Putamen (tissue), 1 donor: ENCODE results near the gene FDX1.
"Not testable (repeated sequence)": the region's sequence is repeated elsewhere in the genome, so short reads cannot be mapped to it uniquely, and the experiment has no call there.

ENCODE experiments used
- DNase-seq: peaks from one replicate; pipeline ENCODE4 v3.0.0-alpha.2; 2016; ENCODE audit warnings: low spot score

FDX1 gene, protein sequence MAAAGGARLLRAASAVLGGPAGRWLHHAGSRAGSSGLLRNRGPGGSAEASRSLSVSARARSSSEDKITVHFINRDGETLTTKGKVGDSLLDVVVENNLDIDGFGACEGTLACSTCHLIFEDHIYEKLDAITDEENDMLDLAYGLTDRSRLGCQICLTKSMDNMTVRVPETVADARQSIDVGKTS

DNA sequence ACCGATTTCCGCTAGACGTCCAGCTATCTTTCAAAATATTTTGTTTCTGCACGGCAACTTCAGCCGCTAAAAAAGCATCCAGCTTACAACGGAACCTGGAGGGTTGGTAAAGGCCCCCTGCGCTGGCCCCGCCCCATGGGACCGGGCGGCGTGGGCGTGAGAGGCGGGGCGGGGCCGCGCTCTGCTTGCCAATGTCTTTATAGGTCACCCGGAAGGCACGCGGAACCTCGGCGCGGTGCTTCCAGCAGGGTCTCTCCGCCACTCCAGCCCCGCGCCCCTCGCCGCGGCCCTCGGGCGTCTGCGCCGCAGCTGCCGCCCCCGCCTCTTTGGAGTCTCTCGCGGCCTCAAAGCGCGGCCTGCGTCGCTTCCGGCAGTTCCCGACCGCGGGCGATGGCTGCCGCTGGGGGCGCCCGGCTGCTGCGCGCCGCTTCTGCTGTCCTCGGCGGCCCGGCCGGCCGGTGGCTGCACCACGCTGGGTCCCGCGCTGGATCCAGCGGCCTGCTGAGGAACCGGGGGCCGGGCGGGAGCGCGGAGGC lies at the start of gene FDX1:
TSS of gene FDX1 (plus strand) at position 218 of the 536 bp plus-strand sequence. CDS start at position 391, 173 bp downstream.
- DNase-seq: peak; percentile 81

DNA sequence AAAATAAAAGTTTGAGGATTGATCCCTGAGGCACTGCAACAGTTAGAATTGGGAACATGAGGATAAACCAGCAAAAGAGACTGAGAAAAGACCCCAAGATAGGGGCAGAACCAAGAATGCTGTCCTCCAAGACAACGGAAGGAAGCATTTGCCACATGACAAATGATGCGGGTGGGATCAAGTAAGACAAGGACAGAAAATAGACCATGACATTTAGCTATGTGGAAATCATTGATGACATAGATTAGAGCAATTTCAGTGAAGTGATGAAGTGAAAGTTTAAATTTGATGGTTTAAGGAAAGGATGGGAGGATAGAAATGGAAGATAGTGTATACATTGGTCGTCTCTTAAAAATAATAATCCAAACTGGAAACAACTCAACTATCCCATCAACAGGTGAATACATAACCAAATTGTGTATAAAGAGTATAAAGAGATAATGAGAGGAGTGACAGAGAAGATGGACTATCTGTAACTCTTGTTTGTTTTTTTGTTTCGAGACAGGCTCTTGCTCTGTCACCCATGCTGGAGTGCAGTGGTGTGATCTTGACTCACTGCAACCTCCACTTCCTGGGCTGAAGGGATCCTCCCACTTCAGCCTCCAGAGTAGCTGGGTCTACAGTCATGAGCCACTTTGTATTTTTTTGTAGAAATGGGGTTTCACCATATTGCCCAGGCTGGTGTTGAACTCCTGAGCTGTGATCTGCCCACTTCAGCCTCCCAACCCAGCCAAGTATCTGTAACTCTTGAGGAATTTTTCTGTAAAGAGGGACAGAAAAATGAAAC lies 48.7 kb upstream of the FDX1 start:
- no peak for DNase-seq

- not testable (repeated sequence) for DNase-seq
Observed at GRCh38 chr11:110388231-110388630, 41.5 kb upstream of the FDX1 start.

GRCh38 chr11:110389965-110390364 lies 39.8 kb upstream of the FDX1 start:
- no peak for DNase-seq

GRCh38 chr11:110392056-110392455 lies 37.7 kb upstream of the FDX1 start:
- DNase-seq: no peak

- DNase-seq: not testable (repeated sequence)
Observed at GRCh38 chr11:110397668-110398286, 32.0 kb upstream of the FDX1 start.

- not testable (repeated sequence) for DNase-seq
Observed at GRCh38 chr11:110403585-110403984, 26.2 kb upstream of the FDX1 start.

DNA sequence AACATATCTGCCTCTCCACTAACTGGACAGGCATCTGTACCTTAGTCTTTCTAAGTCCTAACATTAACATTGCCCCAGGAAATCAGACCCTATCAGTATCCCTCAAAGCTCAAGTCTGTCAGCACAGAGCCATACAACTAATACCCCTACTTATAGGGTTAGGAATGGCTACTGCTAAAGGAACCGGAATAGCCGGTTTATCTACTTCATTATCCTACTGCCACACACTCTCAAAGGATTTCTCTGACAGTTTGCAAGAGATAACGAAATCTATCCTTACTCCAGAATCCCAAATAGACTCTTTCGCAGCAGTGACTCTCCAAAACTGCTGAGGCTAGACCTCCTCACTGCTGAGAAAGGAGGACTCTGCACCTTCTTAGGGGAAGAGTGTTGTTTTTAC lies 24.1 kb upstream of the FDX1 start:
- DNase-seq: not testable (repeated sequence)

DNA sequence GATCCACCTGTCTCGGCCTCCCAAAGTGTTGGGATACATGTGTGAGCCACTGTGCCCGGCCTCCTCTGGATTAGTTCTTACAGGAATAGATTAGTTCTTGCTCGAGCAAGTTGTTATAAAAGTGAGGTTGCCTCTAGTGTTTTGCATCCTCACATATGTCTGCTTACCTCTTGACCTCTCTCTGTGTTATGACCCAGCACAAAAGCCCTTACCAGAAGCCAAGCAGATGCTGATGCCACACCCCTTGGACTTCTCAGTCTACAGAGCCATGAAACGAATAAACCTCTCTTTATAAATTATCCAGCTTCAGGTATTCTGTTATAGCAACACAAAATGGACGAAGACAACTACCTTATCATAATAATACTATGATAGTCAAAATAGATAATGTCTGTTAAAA lies 22.4 kb upstream of the FDX1 start:
- no peak for DNase-seq

DNA sequence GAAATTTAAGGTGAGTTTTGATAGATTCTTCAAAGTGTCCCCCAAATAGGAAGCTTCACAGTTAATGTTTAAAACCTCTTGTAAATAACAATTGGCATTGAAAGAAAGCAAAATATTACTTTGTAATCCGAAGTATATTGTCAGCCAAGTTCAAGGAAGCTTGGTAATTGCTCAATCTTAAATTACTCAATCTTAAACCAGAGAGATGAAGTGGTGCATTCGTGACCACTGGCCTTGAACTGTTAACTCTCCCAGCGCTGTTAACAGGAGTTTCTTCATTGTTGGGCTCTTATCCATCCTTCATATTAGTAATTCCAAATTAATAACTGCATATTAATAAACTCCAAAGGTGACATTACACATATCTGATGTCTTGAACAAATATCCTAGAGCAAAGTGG lies 20.6 kb upstream of the FDX1 start:
- DNase-seq: no peak

DNA sequence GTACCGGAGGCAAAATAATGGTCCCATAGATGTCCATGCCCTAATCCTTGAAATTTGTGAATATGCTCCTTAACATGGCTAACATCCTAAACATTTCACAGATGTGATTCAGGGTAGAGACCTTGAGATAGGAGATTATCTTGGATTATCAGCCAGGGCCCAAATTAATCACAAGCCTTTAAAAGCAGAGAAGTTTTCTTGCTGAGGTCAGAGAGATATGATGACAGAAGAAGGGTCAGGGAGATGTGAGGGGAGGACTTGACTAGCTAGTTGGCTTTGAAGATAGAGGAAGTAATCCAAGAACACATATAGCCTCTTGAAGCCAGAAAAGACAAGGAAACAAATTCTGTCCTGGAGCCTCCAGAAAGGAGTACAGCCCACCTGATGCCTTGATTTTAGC lies 19.1 kb upstream of the FDX1 start:
- DNase-seq: no peak

GRCh38 chr11:110415081-110415480 lies 14.7 kb upstream of the FDX1 start:
- DNase-seq: no peak

- DNase-seq: not testable (repeated sequence)
Observed at GRCh38 chr11:110421658-110422057, 8.1 kb upstream of the FDX1 start.

DNA sequence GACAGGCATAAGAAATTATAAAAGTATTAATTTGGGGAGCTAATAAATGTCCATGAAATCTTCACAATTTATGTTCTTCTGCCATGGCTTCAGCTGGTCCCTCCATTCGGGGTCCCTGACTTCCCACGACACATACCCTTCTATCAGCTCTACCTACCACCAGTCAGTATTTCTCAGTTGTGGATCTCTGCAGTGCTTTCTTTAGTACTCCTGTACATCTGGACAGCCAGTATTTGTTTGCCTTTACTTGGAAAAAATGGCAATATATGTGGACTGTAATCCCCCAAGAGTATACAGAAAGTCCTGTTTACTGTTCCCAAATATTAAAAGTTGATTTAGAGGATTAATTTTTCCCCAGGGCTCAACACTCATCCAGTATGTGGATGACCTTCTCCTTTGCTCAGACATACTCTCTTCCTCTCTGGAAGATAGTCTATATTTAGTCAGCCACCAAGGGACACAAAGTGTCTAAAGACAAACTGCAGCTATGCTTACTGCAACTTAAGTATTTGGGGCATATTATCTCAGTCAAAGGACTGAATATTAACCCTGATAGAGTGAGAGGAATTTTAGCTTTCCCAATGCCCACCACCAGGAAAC lies 7.3 kb upstream of the FDX1 start:
- DNase-seq: no peak

DNA sequence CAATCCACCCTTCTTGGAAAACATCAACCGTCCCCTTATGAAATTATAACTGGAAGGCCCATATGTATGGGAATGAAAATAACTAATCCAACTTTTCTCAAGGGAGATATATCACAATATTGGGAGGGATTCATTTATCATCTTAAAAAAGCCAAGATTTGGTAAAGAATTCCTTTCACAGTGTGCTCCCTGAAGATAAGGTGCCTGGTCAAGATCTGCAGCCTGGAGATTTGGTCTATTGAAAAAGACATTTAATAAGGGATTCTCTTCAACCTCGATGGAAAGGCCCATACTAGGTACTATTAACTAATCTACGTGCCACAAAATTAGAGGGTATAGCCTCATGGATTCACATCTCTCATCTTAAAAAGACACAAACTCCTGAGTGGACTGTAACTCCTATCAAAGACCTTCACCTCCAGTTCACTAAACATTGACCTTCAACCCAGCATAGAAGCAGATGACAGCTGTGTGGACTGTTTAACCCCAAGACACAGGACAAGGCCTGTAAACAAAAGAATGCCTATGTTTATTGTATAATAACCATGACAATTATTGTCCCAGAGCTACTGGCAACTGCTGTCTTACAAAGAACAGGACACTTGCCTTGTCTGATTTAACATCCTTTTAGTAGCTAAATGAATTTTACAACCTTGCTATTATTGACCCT lies 4.8 kb upstream of the FDX1 start:
- no peak for DNase-seq

DNA sequence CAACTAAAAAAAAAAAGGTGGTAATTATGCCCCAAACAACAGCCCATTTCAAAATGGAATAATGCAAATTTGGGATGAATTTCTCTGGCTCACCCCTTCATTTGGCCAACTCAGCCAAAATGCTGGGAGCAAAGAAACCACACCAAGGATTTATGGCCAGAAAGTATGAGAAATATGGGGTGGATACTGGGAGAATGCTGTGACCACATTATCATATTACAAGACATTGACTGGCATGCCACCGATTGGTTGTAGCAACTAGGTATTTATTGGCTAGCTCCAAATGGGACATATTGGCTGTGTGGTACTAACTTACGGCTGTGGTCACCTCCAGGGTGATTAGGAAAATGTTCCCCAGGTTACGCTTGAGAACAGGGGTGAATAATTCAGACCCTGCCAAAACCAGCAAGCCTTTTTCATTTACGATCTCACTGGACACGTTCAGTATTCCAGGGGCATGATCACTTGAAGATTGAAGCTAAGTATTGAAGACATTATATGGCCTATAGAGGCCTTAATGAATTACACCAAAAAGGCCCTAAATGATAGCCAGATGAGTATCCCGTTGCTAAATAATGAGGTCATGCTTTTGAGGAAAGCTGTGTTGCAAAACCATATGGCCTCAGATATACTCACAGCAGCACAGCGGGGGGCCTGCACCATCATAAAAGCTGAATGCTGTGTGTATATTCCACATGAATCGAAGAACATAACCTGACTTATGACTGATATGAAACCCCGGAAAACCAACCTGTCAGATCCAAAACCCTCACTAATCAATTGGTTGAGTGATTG lies 3.8 kb upstream of the FDX1 start:
- DNase-seq: no peak

DNA sequence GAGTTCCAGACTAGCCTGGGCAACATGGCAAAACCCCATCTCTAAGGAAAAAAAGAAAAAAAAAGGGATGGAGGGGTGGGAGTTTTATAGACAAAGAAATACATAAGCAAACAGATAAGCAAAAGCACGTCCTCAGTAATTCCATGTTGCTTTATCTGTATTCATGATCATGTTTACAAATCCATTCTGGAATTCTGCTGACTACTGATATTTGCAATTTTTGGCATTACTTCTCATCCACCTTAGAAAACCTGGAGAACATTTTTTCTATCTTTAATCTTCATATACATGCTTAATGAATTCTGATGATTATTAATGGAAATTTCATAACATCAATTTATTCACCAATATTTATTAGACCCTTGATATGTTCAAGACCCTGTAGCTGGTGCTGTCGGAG lies 1.7 kb upstream of the FDX1 start:
- no peak for DNase-seq

GRCh38 chr11:110428956-110429730 lies 605 bp upstream of the FDX1 start:
- DNase-seq: no peak

DNA sequence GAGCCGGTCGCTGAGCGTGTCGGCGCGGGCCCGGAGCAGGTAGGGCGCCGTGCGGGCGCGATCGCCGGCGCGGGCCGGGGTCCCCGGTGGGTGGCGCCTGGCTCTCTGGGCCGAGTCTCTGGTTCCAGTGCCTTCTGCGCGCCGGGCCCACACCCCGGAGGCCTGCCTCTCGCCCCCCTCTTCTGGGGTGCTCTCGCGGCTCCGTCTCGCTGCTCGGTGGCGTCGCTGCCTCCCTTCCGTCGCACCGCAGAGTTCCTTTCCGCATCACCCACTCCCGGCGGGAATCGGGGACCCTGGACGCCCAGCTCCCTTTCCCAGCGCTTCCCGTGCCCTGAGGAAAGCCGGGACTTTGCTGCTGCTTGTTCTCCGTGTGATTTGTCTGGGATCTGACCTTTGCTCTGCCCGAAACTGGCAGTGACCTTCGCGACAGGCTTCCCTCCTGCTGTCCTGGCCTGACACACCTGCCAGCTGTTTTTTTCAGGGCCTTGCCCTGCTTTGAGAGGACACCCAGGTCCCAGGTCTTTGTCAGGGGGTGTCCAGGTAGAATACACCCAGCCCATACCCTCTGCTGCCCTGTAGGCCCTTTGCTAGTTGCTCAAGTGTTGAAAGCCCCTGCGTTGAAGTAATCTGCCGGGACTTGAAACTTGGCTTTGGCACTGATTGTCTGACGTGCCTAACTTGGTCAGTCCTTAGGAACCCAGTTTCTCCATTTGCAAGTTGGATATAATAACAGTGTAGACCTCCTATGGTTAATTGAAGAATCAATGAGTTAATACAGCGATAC lies 711 bp downstream of the FDX1 start:
- peak; percentile 11 for DNase-seq
